GM18517 (cell line): ENCODE measurements around the gene BIN1.

Experiments used
- ATAC-seq: cut with Tn5 transposase; IDR thresholded peaks from one replicate; pipeline ENCODE4 v1.9.1; 2021; ENCODE audit warnings: mild to moderate bottlenecking, moderate library complexity; ENCODE audit not compliant: unreplicated experiment

Gene BIN1

DNA sequence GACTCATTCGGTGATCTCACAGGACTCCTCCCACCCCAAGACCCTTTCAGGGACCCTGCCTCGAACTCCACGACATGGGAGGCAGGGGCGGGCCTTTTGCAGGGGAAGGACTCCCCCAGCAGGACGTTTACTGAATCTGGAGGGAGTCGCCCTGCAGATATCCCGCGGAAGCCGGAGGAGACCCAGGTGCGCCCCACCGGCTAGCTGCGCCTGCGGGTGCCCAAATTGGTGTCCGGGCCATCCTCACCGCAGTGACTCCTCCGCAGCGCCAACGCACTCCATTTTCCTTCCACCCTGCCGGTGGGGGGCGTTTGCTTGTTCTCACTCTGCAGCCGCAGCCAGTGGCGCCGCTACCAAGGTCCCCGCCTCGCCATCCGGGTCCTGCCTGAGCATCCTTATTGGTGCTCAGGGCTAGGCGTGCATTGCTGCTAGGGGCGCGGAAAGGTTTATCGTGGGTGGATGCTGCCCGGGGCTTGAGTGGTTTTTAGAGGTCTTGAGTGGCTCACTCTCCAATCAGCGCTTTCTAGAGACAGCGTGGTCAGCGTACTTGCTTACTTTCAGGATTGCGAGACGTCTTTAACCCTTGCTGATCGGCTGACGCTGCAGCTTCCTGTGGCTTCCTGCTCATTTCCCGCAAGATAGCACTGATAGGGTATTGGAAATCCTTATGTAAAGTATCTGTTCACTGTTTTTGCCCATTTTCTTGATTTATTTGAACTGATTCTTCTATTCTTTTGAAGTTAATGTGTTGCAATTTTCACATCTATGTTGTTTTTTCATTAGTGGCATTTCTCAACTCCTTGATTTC, 81.4 kb downstream of the BIN1 start:
- ATAC-seq: peak; percentile 93

- no peak for ATAC-seq
Measured at GRCh38 chr2:127024769-127025358, 82.1 kb downstream of the BIN1 start.

GRCh38 chr2:127023504-127023903, 83.5 kb downstream of the BIN1 start:
- ATAC-seq: no peak

- ATAC-seq: no peak
Measured at GRCh38 chr2:127022817-127023216, 84.1 kb downstream of the BIN1 start.

GRCh38 chr2:127020536-127020935, 86.4 kb downstream of the BIN1 start:
- no peak for ATAC-seq

DNA sequence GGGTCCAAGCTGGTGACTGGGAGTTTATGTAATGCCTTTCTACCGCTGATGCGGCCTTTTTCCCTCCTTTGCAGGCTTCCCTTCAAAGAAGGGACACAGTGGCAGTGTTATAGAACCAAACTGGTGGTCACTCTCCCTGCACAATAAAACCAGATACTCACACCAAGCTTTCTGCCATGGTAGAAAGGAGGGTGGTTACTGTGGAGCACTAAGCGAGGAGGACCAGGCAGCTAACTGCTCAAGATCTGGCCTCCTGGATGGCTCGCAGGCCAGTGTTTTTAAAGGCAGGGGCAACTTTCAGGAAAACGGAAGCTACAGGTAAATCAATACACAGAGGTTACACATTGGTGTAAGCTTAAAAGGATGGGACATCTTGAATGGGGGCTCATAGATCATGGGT, 89.4 kb downstream of the BIN1 start:
- no peak for ATAC-seq

GRCh38 chr2:127016329-127016728, 90.6 kb downstream of the BIN1 start:
- no peak for ATAC-seq

DNA sequence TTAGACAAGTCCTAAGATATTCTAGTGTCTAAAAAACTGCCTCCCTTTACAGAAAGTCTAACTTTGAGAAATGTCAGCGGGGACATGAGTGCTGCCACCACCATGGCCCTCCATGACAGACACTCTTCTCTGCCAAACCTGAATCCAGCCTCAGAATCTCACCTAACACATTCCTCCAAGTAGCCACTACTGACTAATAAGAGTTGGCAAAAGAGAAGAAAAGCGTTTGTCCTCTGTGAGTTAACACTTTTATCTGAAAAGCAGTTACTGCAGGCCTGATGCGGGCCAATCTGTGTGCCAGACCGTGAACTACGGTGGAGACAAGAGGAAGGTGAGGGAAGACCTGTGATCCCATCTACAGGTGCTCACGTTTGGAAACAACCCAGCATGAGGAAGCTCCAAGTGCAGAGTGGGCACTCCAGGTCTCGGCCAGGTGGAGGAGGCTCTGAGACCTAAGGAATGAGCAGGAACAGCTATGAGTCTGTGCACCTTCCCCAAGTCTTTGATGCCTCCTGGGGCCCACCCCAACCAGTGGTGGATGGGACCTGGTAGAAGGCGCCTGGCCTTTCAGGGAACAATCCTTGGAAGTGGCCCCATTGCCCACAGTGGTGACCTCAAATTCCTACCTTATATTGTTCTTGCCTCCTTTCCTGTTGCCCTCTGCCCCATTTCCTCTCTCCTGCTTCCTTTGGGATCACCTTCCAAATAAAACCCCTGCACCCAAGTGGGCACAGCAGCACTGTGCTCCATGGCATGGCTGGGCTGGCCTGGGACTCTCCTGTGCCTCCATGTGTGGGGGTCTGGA, 91.6 kb downstream of the BIN1 start:
- no peak for ATAC-seq

DNA sequence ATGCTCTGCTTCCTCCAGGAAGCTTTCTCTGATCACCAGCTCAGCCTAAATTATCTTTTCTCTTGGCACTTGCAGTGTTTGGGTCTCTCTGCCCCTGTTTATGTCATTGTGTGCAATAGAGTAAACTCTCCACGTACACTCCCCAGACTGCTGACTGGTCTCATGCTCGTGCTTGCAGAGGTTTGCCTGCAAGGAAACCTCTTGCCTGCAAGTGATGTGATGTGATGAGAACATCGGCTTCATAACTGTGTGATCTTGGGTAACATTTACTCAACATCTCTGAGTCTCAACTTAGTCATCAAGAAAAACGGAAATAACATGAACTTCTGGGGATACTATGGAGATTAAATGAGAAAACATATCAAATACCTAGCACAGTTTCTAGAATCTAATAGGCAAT, 92.3 kb downstream of the BIN1 start:
- no peak for ATAC-seq

GRCh38 chr2:127014224-127014623, 92.7 kb downstream of the BIN1 start:
- ATAC-seq: no peak

- ATAC-seq: no peak
Measured at GRCh38 chr2:127012868-127013267, 94.1 kb downstream of the BIN1 start.

DNA sequence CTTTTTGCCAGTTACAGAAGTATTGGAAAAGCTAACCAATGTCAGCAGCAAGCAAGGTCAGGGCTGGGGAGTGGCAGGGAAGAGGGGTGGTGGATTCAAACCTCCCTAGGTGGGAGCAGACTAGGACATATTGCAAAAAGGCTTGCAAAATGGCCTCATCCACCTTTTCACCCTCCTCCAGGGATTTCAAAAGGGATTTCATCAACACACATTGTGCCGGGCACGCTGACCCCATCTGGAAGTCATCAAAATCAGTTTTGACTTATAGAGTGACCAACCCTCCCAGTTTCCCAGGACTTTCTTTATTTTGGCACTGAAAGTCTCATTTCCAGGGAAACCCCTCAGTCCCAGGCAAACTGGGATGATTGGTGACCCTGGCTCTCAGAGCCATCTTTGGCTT, 94.7 kb downstream of the BIN1 start:
- no peak for ATAC-seq

DNA sequence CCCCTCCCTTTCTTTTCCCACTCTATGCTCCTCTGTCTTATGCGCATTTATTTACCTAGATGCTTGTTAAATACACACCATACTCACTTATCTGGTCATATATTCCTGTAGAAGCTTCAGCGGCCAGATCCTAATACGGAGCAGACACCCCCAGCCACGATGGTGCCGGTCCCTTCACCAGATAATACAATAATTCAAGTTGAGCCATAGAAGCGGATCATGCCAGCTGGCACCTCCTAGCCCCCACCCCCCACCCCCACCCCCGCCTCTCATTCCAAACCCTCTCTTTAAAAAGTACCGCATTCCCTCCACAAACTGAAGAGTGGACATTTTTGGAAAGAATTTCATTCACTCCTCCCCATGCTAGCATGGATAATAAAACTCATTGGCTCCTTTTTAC, 95.2 kb downstream of the BIN1 start:
- no peak for ATAC-seq

- ATAC-seq: no peak
Measured at GRCh38 chr2:127011231-127011661, 95.7 kb downstream of the BIN1 start.

DNA sequence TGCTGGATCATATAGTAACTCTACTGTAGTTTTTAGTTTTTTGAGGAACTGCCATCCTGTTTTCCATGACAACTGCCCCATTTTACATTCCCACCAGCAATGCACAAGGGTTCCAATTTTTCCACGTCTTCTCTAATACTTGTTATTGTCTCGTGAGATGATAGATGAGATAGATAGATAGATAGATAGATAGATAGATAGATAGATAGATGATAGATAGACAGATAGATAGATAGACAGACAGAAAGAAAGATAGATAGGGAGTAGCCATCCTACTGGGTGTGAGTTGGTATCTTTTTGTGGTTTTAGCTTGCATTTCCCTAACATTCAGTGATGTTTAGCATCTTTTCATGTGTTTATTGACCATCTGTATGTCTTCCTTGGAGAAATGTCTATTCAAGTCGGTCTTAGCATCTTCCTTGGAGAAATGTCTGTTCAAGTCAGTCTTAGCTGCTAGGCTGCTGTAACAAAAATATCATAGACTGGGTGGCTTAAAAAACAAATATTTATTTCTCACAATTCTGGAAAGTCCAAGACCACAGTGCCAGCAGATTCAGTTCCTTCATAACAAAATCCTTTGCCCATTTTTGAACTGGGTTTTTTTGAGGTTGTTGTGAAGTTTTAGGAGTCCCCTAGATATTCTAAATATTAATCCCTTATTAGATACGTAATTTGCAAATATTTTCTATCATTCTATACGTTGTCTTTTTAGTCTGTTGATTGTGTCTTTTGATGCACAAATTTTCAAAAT, 98.5 kb downstream of the BIN1 start:
- ATAC-seq: no peak

DNA sequence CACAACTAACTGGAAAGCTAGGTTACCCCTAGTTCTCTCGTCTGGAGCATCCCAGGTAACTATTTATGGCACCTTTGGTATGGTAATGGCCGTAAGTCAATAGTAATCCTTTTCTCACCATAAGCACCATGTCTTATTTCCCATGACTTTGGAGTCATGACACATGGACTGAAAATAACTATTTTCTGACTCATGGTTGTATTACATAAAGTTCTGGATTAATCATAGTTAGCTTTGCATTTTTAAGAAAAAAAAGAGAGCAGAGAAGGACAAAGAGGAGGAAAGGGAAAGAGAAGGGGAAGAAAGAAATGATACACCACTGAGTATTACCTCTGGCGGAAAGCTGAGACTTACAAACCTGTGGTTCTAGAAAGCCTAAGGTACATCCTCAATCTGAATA, 99.3 kb downstream of the BIN1 start:
- ATAC-seq: no peak

GRCh38 chr2:127006962-127007361, 100.0 kb downstream of the BIN1 start:
- ATAC-seq: no peak

- no peak for ATAC-seq
Measured at GRCh38 chr2:127004893-127005600, 101.9 kb downstream of the BIN1 start.

DNA sequence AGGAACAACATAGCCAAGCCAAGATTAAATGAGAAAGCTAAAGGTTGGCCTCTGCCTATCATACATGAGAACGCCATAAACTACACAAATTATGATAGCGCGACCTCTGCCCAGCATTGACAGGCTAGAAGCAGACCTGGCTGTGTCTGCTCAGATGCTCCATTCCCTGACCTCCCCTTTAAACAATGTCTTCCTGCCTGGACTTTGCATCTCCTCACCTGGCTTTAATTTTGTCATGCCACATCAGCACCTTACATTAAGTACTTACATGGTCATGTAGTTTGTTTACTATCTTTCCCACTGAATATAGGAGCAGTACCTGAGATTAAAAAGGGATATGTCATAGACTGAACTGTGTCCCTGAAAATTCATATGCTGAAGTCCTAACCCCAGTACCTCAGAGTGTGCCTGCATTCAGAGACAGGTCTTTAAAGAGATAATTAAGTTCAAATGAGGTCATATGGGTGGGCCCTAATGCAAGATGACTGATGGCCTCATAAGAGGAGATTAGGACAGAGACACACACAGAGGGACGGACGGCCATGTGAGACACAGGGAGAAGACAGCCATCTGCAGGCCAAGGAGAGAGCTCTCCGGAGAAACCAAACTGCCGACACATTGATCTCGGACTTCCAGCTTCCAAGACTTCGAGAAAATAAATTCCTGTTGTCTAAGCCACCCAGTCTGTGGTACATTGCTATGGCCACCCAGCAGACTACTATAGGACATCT, 103.7 kb downstream of the BIN1 start:
- no peak for ATAC-seq

- ATAC-seq: no peak
Measured at GRCh38 chr2:127001751-127002150, 105.2 kb downstream of the BIN1 start.
